Measurements from ENCODE around the gene HOXA3. TPM values are rescaled to one million over a fixed set of nuclear protein-coding genes. Genes with fewer than 3 reads are reported as not detected.
A peak's percentile ranks its signal among the peaks of the same experiment; 100 is the strongest.

Gene HOXA3
- total RNA-seq, 1 experiment from 2014 or later, result 50.5 TPM

- TF ChIP-seq CTCF (conservative IDR thresholded peaks at IDR 0.05) (no peak), EZH2 (IDR thresholded peaks at IDR 0.05; ENCODE audit: low read depth) (no peak)
- no peaks in the 10 kb centered on the region for H3K36me3 ChIP-seq (ENCODE audit: low read depth)
- peaks cover under 1% of the 10 kb centered on the region; the same call in 1 of the 2 replicates for H3K9me3 ChIP-seq (ENCODE audit: insufficient read depth, low read depth)
- H3K9me2 ChIP-seq (ENCODE audit: insufficient read depth), result no peaks in the 10 kb centered on the region
- H2AFZ ChIP-seq, result no peak overlapping the region
- peak in 1 of 2 experiments; percentile 63 for DNase-seq
- H3K27me3 ChIP-seq (ENCODE audit: insufficient read depth, low read depth), result no peaks in the 10 kb centered on the region
- no peak overlapping the region for H3K4me3 ChIP-seq
- peaks cover 44% of the 10 kb centered on the region for H3F3A ChIP-seq (ENCODE audit: insufficient read depth, low read depth)
- POLR2A ChIA-PET (ENCODE audit: unreplicated experiment), result no interaction called here
- H3K79me2 ChIP-seq (ENCODE audit: low read depth), result no peaks in the 10 kb centered on the region
- intact Hi-C loops (cut with micrococcal nuclease; ENCODE audit: unreplicated experiment), result no loop called here
- peak overlapping the region; percentile 71 for H3K4me2 ChIP-seq
- H4K20me1 ChIP-seq (ENCODE audit: insufficient read depth), result no peaks in the 10 kb centered on the region
- BruUV-seq (replicated peaks), result no TSS peak
- peaks cover 56% of the 10 kb centered on the region for H3K4me1 ChIP-seq (replicated peaks; ENCODE audit: insufficient read depth)
- peak overlapping the region; percentile 84 for H3K27ac ChIP-seq
- CTCF ChIA-PET, result interaction anchor here (0.6 kb wide), 1 partner anchor 778 kb away, joined by 3 read pairs; no protein-coding TSS in a partner anchor
Measured at GRCh38 chr7:27079234-27079975, 73.0 kb downstream of the HOXA3 start.

- H3K4me2 ChIP-seq, result peak overlapping the region; percentile 71
Measured at GRCh38 chr7:27078616-27079233, 73.7 kb downstream of the HOXA3 start.

More at GRCh38 chr7:27078616-27079233, 73.7 kb downstream of the HOXA3 start:
- no TSS peak for BruUV-seq (replicated peaks)
- Histone ChIP-seq H4K20me1 (ENCODE audit: insufficient read depth) (no peaks in the 10 kb centered on the region), H3K9me3 (ENCODE audit: insufficient read depth, low read depth) (peaks cover 5% of the 10 kb centered on the region; the same call in 1 of the 2 replicates), H2AFZ (peak overlapping the region; percentile 21; the same call in 1 of the 2 replicates), H3K4me3 (no peak overlapping the region), H3K79me2 (ENCODE audit: low read depth) (no peaks in the 10 kb centered on the region), H3K27me3 (ENCODE audit: insufficient read depth, low read depth) (no peaks in the 10 kb centered on the region), H3K36me3 (ENCODE audit: low read depth) (no peaks in the 10 kb centered on the region), H3K4me1 (replicated peaks; ENCODE audit: insufficient read depth) (peaks cover 63% of the 10 kb centered on the region), H3K9me2 (ENCODE audit: insufficient read depth) (no peaks in the 10 kb centered on the region), H3K27ac (peak overlapping the region; percentile 84), H3F3A (ENCODE audit: insufficient read depth, low read depth) (peaks cover 44% of the 10 kb centered on the region)
- DNase-seq, result no peak
- intact Hi-C loops (cut with micrococcal nuclease; ENCODE audit: unreplicated experiment), result no loop called here
- POLR2A ChIA-PET (ENCODE audit: unreplicated experiment), result interaction anchor here (0.6 kb wide), 2 partner anchors 26 to 42 kb away, joined by 6 to 8 read pairs; no protein-coding TSS in a partner anchor
- CTCF ChIA-PET, result no interaction called here
- no peak for TF ChIP-seq EZH2 (IDR thresholded peaks at IDR 0.05; ENCODE audit: low read depth)
- no peak for TF ChIP-seq CTCF (conservative IDR thresholded peaks at IDR 0.05)
